GM12878 (cell line): ENCODE measurements around the gene CREB3L4. TPM values are rescaled to one million over a fixed set of nuclear protein-coding genes. Genes with fewer than 3 reads are reported as not detected.

ENCODE experiments used
- ATAC-seq: fragments of 200-7000 bp; cut with Tn5 transposase; 3 replicates; pipeline ENCODE4 v1.9.1; 2020; ENCODE audit warnings: mild to moderate bottlenecking, moderate library complexity
- BruUV-seq: library from RNA; stranded (reverse); fragments of 400-500 nt; replicated peaks from 2 replicates; lab custom pipeline; 2021; lab: Mats Ljungman, UMichigan
- CTCF ChIA-PET: fragments of 300-600 bp; sonication (Branson Sonifier 250); formaldehyde crosslinking; extraction: SDS; loops from one replicate; lab custom pipeline; 2021; ENCODE audit warnings: inconsistent platforms; lab: Yijun Ruan, JAX
- POLR2A ChIA-PET: fragments of 350-600 bp; formaldehyde crosslinking; extraction: SDS; loops from one replicate; lab custom pipeline; 2021; ENCODE audit warnings: inconsistent platforms; lab: Charles Lee
- RAD21 ChIA-PET: fragments of 300-600 bp; sonication (Branson Sonifier 250); formaldehyde crosslinking; loops from one replicate; lab custom pipeline; 2023; ENCODE audit warnings: antibody characterized with exemption; ENCODE audit not compliant: unreplicated experiment; lab: Charles Lee
- SMC1A ChIA-PET: fragments of 300-600 bp; sonication (Branson Sonifier 250); formaldehyde crosslinking; loops from one replicate; lab custom pipeline; 2023; ENCODE audit not compliant: unreplicated experiment, uncharacterized antibody; lab: Charles Lee
- DNase-seq: peaks from one replicate; pipeline ENCODE4 v3.0.0-alpha.2; 2011; ENCODE audit warnings: low read depth, low spot score
- FAIRE-seq: peaks from 3 replicates; lab custom pipeline; 2011; peaks lifted over from hg19 to GRCh38; lab: Jason Lieb, UNC
- H2AFZ ChIP-seq: 2 replicates; pipeline ENCODE4 v1.6.0; 2011; ENCODE audit warnings: low read depth, low read length, control low read depth; ENCODE audit not compliant: control insufficient read depth
- H3K27ac ChIP-seq: 2 replicates; pipeline ENCODE4 v1.5.1; 2011; ENCODE audit warnings: control low read depth; ENCODE audit not compliant: control insufficient read depth, insufficient read depth
- H3K27me3 ChIP-seq, 2 experiments: replicated peaks in 1 of 2; 2 replicates each; pipeline versions ENCODE4 v1.6.0 to v1.6.1; 2011; ENCODE audit warnings: low read length in 1 of 2; ENCODE audit not compliant: control insufficient read depth in 2 of 2, insufficient read depth in 2 of 2
- H3K36me3 ChIP-seq, 2 experiments: 2 replicates each; pipeline ENCODE4 v1.5.1; 2011; ENCODE audit warnings: low read length in 1 of 2; ENCODE audit not compliant: control insufficient read depth in 2 of 2, insufficient read depth in 2 of 2
- H3K4me1 ChIP-seq: 2 replicates; pipeline ENCODE4 v1.6.1; 2011; ENCODE audit warnings: mild to moderate bottlenecking, low read length, moderate library complexity, mixed read lengths; ENCODE audit not compliant: control insufficient read depth, insufficient read depth
- H3K4me2 ChIP-seq: 2 replicates; pipeline ENCODE4 v1.6.0; 2011; ENCODE audit warnings: control low read depth; ENCODE audit not compliant: control insufficient read depth, insufficient read depth
- H3K4me3 ChIP-seq: fragments of 200-600 bp; sonication (generic); 2 replicates; pipeline ENCODE4 v1.5.1; 2016
- H3K79me2 ChIP-seq: 2 replicates; pipeline ENCODE4 v1.6.0; 2011; ENCODE audit warnings: low read length; ENCODE audit not compliant: control insufficient read depth, insufficient read depth
- H3K9ac ChIP-seq: 2 replicates; pipeline ENCODE4 v1.8.0; 2011; ENCODE audit warnings: low read length, control low read depth, mixed read lengths; ENCODE audit not compliant: control insufficient read depth, insufficient read depth
- H3K9me3 ChIP-seq: replicated peaks from 3 replicates; pipeline ENCODE4 v1.5.1; 2011; ENCODE audit warnings: mild to moderate bottlenecking, low read length; ENCODE audit not compliant: control insufficient read depth, insufficient read depth
- H4K20me1 ChIP-seq: 2 replicates; pipeline ENCODE4 v1.6.0; 2011; ENCODE audit not compliant: control insufficient read depth, insufficient read depth
- ASH2L ChIP-seq: fragments of 300-600, 200-600 bp; sonication (generic); IDR thresholded peaks from 2 replicates; pipeline ENCODE4 v1.6.1; 2017; ENCODE audit warnings: low read depth, mild to moderate bottlenecking, borderline replicate concordance
- ATF3 ChIP-seq: IDR thresholded peaks from 2 replicates; pipeline ENCODE4 v1.6.1; 2011; ENCODE audit warnings: low read depth, mild to moderate bottlenecking, low read length, moderate library complexity, borderline replicate concordance; ENCODE audit errors: extremely low read depth
- BCL11A ChIP-seq: IDR thresholded peaks from 2 replicates; pipeline ENCODE4 v1.6.1; 2011; ENCODE audit warnings: low read depth, low read length
- BCL3 ChIP-seq: IDR thresholded peaks from 2 replicates; pipeline ENCODE4 v1.6.1; 2011; ENCODE audit warnings: borderline replicate concordance, low read depth, mild to moderate bottlenecking, moderate library complexity, low read length; ENCODE audit not compliant: insufficient read depth, poor library complexity, severe bottlenecking
- EED ChIP-seq: sonication (generic); IDR thresholded peaks from 2 replicates; pipeline ENCODE4 v1.6.1; 2016; ENCODE audit warnings: antibody characterized with exemption, low read depth
- EP300 ChIP-seq, 2 experiments: fragments of 150-350 bp in 1 of 2; IDR thresholded peaks; 2 replicates each; pipeline ENCODE4 v1.6.1; 2011 to 2012; ENCODE audit warnings: low read depth in 2 of 2, low read length in 2 of 2, borderline replicate concordance in 1 of 2, improper control_type of control experiment in 1 of 2, inconsistent platforms in 1 of 2; ENCODE audit not compliant: control insufficient read depth in 1 of 2
- GATAD2B ChIP-seq: fragments of 450-650 bp; conservative IDR thresholded peaks from 2 replicates; pipeline ENCODE4 v1.6.1; 2017; ENCODE audit warnings: low read depth, mild to moderate bottlenecking, moderate library complexity
- RAD21 ChIP-seq: IDR thresholded peaks from 2 replicates; pipeline ENCODE4 v1.6.1; 2011; ENCODE audit warnings: mild to moderate bottlenecking, low read depth, low read length, moderate library complexity; ENCODE audit not compliant: insufficient read depth
- STAT3 ChIP-seq: IDR thresholded peaks from 2 replicates; pipeline ENCODE4 v1.6.1; 2011; ENCODE audit warnings: low read depth, low read length, improper control_type of control experiment
- TARDBP ChIP-seq: IDR thresholded peaks from 2 replicates; pipeline ENCODE4 v1.6.1; 2016; ENCODE audit warnings: borderline replicate concordance
- ZNF687 ChIP-seq: fragments of 450-650 bp; IDR thresholded peaks from 2 replicates; pipeline ENCODE4 v1.6.1; 2017; ENCODE audit warnings: mild to moderate bottlenecking, moderate library complexity
- WGBS: methylation state at CpG from one replicate; pipeline ENCODE4 v1.1.6; 2016; ENCODE audit warnings: low lambda C conversion rate; ENCODE audit not compliant: insufficient replicate concordance, insufficient coverage; ENCODE audit errors: missing lambda C conversion rate; 5-methylcytosine and 5-hydroxymethylcytosine counted together
- in situ Hi-C: fragments of 300-500 bp; cut with MboI; formaldehyde crosslinking; loops from 9 replicates; pipeline ENCODE4 v1.14.3; 2018; ENCODE audit warnings: mixed read lengths
- intact Hi-C: fragments of 100-400 bp; cut with micrococcal nuclease; formaldehyde crosslinking; loops from one replicate; pipeline ENCODE4 v1.14.2; 2022; ENCODE audit not compliant: unreplicated experiment
- polyA plus RNA-seq, 11 experiments: library from polyadenylated mRNA; depleted of rRNA in 4 of 11; unstranded in 6 of 11; stranded (reverse) in 5 of 11; fragments of >200 nt; fragmentation: Nextera tagmentation in 4 of 11; fragmentation: Illumina TruSeq in 1 of 11; extraction: Ambion mirVana in 4 of 11; extraction: Trizol in 1 of 11; gene quantifications; 1 replicate in 1 of 11; 2 replicates in 10 of 11; pipeline versions ENCODE4 v1.2.1 to v1.2.3, GENCODE V29; 2011 to 2016; ENCODE audit warnings: inconsistent platforms in 2 of 11, missing spikeins in 2 of 11, low read depth in 1 of 11
- total RNA-seq, 4 experiments: library from RNA; depleted of rRNA in 3 of 4; stranded (reverse); fragments of >200 nt in 3 of 4; fragmentation: Illumina TruSeq in 1 of 4; extraction: Trizol in 1 of 4; gene quantifications; 2 replicates each; pipeline versions ENCODE4 v1.2.1 to v1.2.3, GENCODE V29; 2013 to 2021

CREB3L4 gene
- total and polyA plus RNA-seq, 10 of the 15 experiments (the other 5 are each of a cell fraction or from before 2014, with no cell fraction given), result 9.7 to 14.0 (median 12.1) TPM

GRCh38 chr1:153984123-153984894 lies 16.6 kb downstream of the CREB3L4 start:
- Histone ChIP-seq H3K9ac (no peak overlapping the region), H3K27ac (no peak overlapping the region), H3K4me2 (no peak overlapping the region), H3K79me2 (no peaks in the 10 kb centered on the region), H3K36me3 (no peaks in the 10 kb centered on the region), H3K9me3 (no peaks in the 10 kb centered on the region), H3K4me1 (peaks cover 5% of the 10 kb centered on the region), H3K4me3 (no peak overlapping the region), H4K20me1 (no peaks in the 10 kb centered on the region), H3K27me3 (no peaks in the 10 kb centered on the region), H2AFZ (no peak overlapping the region)
- CTCF ChIA-PET, result interaction anchor here (0.6 to 6.6 kb wide), 8 partner anchors 9 to 307 kb away, joined by 3 to 85 read pairs (median 10); partner anchors contain the start of genes CREB3L4, NPR1 and SLC39A1
- POLR2A ChIA-PET, result interaction anchor here (0.6 to 2.7 kb wide), 6 partner anchors 17 to 320 kb away, joined by 3 to 17 read pairs (median 6); partner anchors contain the start of genes CREB3L4, GATAD2B and SLC39A1
- in situ Hi-C loops (loop anchor here (10.0 kb wide), 1 partner anchor 190 kb away; no protein-coding TSS in a partner anchor), intact Hi-C loops (no loop called here)
- 72% methylated on average over 6 of the region's 6 CpGs for WGBS
- SMC1A ChIA-PET, result interaction anchor here (0.7 to 5.2 kb wide), 10 partner anchors 15 to 308 kb away, joined by 3 to 46 read pairs (median 8); partner anchors contain the start of genes CREB3L4, GATAD2B, NPR1 and SLC39A1
- RAD21 ChIA-PET, result interaction anchor here (0.6 to 3.7 kb wide), 6 partner anchors 19 to 478 kb away, joined by 3 to 42 read pairs (median 10); partner anchors contain the start of genes CREB3L4, GATAD2B and SLC39A1
- ATAC-seq (no peak), DNase-seq (no peak), FAIRE-seq (no peak)
- no TSS peak for BruUV-seq
- TF ChIP-seq TARDBP, result no peak
- TF ChIP-seq BCL11A, result no peak
- no peak for TF ChIP-seq ATF3
- no peak for TF ChIP-seq ZNF687
- no peak for TF ChIP-seq EP300 (IDR thresholded peaks at IDR 0.05; ENCODE audit: borderline replicate concordance in 1 of 2, control insufficient read depth in 1 of 2, low read depth in 2 of 2, low read length in 2 of 2)
- no peak for TF ChIP-seq STAT3
- TF ChIP-seq ASH2L, result no peak
- no peak for TF ChIP-seq EED
- no peak for TF ChIP-seq RAD21
- TF ChIP-seq GATAD2B, result no peak
- TF ChIP-seq BCL3, result no peak
